ENCODE results near the gene SHROOM3. TPM values are rescaled to one million over a fixed set of nuclear protein-coding genes. Genes with fewer than 3 reads are reported as not detected.

The SHROOM3 gene
- total RNA-seq, 6 donors from 2014 or later, result 62.3 to 216 (median 116) TPM

GRCh38 chr4:76782837-76783236 is 347.8 kb downstream of the SHROOM3 start:
- 56 to 65% methylated on average over 1 of the region's 1 CpG for WGBS, 2 donors
- no peak overlapping the region for H3K4me3 ChIP-seq
- DNase-seq (no peak), ATAC-seq (ENCODE audit: low FRiP score in 2 of 2) (no peak)
- H3K27ac ChIP-seq, result no peak overlapping the region
- H3K27me3 ChIP-seq, result no peaks in the 10 kb centered on the region
- H3K36me3 ChIP-seq, result peaks cover 0 to 9% (median 4%) of the 10 kb centered on the region in 4 donors
- TF ChIP-seq POLR2A (IDR thresholded peaks at IDR 0.05), result no peak
- TF ChIP-seq CTCF (IDR thresholded peaks at IDR 0.05), result no peak
- TF ChIP-seq POLR2AphosphoS5 (IDR thresholded peaks at IDR 0.05), result no peak
- TF ChIP-seq EP300 (IDR thresholded peaks at IDR 0.05), result no peak
- no peaks in the 10 kb centered on the region for H3K4me1 ChIP-seq
- H3K9me3 ChIP-seq, result no peaks in the 10 kb centered on the region

GRCh38 chr4:76783836-76784235 is 348.8 kb downstream of the SHROOM3 start:
- no peak overlapping the region for H3K4me3 ChIP-seq
- peak in 1 of 2 donors; percentile 30 for ATAC-seq (ENCODE audit: low FRiP score in 2 of 2)
- H3K9me3 ChIP-seq, result no peaks in the 10 kb centered on the region
- no peaks in the 10 kb centered on the region for H3K4me1 ChIP-seq
- no peak overlapping the region for H3K27ac ChIP-seq
- DNase-seq, result peak in 1 of 2 donors; percentile 34
- WGBS, 2 donors, result 83 to 92% methylated on average over 3 to 4 of the region's 4 CpGs
- no peaks in the 10 kb centered on the region for H3K27me3 ChIP-seq
- TF ChIP-seq POLR2A (IDR thresholded peaks at IDR 0.05) (no peak), EP300 (IDR thresholded peaks at IDR 0.05) (no peak), POLR2AphosphoS5 (IDR thresholded peaks at IDR 0.05) (no peak), CTCF (IDR thresholded peaks at IDR 0.05) (no peak)
- peaks cover 0 to 9% (median 4%) of the 10 kb centered on the region in 4 donors for H3K36me3 ChIP-seq

GRCh38 chr4:76784237-76784636 is 349.2 kb downstream of the SHROOM3 start:
- 81 to 84% methylated on average over 2 of the region's 2 CpGs for WGBS, 2 donors
- Histone ChIP-seq H3K36me3 (peaks cover 0 to 9% (median 4%) of the 10 kb centered on the region in 4 donors), H3K27me3 (no peaks in the 10 kb centered on the region), H3K27ac (no peak overlapping the region), H3K9me3 (no peaks in the 10 kb centered on the region), H3K4me3 (no peak overlapping the region), H3K4me1 (no peaks in the 10 kb centered on the region)
- TF ChIP-seq POLR2A (IDR thresholded peaks at IDR 0.05) (no peak), CTCF (IDR thresholded peaks at IDR 0.05) (no peak), POLR2AphosphoS5 (IDR thresholded peaks at IDR 0.05) (no peak), EP300 (IDR thresholded peaks at IDR 0.05) (no peak)
- DNase-seq (no peak), ATAC-seq (ENCODE audit: low FRiP score in 2 of 2) (peak in 1 of 2 donors; percentile 28)

- no peak for ATAC-seq (ENCODE audit: low FRiP score in 2 of 2)
- no peak for DNase-seq
Measured at GRCh38 chr4:76787898-76788297, 352.9 kb downstream of the SHROOM3 start.

More at GRCh38 chr4:76787898-76788297, 352.9 kb downstream of the SHROOM3 start:
- no peaks in the 10 kb centered on the region for H3K36me3 ChIP-seq
- H3K4me1 ChIP-seq, result no peaks in the 10 kb centered on the region
- H3K4me3 ChIP-seq, result no peak overlapping the region
- no peaks in the 10 kb centered on the region for H3K9me3 ChIP-seq
- TF ChIP-seq EP300 (IDR thresholded peaks at IDR 0.05), result no peak
- no peak for TF ChIP-seq POLR2AphosphoS5 (IDR thresholded peaks at IDR 0.05)
- TF ChIP-seq POLR2A (IDR thresholded peaks at IDR 0.05), result no peak
- no peak for TF ChIP-seq CTCF (IDR thresholded peaks at IDR 0.05)
- H3K27me3 ChIP-seq, result no peaks in the 10 kb centered on the region
- WGBS, 2 donors, result 88 to 92% methylated on average over 1 of the region's 1 CpG
- H3K27ac ChIP-seq, result no peak overlapping the region
